KBM-7 (cell line): ENCODE results near the gene IRF8.

ENCODE experiments used
- DNase-seq: peaks from one replicate; pipeline ENCODE4 v3.0.0-alpha.2; 2015
- in situ Hi-C: fragments of 300-500 bp; cut with MboI; formaldehyde crosslinking; loops from 2 replicates; pipeline ENCODE4 v1.14.3; 2020; ENCODE audit warnings: low sequenced_read_pairs, low pct_unique_long_range_greater_than_20kb, mixed read lengths

Gene IRF8

DNA sequence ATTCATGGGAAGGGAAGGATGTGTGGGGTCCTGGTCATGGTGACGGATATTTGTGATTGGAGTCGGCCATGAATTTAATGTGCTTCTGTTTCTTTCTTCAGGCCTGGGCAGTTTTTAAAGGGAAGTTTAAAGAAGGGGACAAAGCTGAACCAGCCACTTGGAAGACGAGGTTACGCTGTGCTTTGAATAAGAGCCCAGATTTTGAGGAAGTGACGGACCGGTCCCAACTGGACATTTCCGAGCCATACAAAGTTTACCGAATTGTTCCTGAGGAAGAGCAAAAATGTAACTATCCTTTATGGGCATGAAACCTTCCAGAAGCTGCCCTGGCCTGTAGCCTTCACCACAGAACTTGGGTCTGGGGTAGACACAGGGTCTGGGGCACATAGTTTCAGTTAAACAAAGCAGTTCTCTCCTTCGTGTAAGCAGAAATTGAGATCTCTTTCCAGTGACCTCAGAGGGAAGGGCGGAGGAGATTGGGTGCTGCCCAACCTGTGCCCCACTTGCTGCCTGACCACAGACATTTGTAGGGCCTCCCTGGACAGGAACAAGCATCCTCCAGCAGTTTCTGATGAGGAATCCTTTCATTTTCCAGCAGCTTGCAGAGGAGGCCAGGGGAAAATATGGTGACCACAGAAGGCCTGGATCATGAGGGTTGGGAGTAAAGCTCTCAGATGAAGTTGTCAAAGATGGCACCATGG, 10.1 kb downstream of the IRF8 start:
- DNase-seq = no peak
- in situ Hi-C loops = no loop called here

DNA sequence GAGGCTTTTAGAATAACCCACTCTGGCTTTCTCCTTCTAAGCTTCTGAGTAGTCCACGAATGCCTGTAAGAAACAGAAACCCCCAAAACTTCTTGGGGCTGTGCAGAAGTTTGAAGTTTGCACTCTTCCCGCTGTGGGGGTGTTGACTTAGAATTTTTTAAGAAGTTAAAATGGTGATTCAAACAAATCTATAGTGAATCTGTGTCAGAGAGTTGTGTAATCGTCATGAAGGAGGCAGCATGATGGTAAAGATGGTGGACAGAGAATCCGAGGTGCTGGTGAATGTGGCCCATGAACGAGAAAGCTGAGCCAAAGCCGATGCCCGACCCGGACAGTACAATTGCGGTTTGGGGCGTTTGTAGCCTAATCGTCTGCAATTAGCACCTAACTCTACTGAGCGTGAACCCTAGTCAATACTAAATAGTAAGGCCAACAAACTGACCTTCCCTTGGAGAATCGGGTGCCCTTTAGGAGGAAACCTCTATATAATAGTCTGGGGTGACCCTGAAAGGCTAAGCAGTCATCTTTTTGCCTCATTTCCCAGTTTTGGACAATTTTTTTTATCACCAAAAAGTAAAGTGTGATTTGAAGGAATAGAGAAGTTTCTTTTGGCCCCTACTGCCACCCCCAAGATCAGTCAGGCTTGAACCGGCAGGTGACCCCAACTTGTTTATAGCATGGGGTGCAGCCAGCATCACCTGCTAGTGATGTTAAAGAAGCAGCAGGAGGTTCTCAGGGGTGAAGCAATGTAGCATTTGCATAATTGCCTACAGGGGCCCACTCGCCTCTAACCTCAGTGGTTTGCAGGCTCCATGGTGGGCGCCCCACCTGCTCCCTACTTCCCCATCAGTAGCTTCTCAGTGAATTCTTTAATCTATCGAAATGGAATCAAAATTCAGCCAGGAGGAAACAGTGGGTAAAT, 11.2 kb downstream of the IRF8 start:
- in situ Hi-C loops = no loop called here
- no peak for DNase-seq

DNA sequence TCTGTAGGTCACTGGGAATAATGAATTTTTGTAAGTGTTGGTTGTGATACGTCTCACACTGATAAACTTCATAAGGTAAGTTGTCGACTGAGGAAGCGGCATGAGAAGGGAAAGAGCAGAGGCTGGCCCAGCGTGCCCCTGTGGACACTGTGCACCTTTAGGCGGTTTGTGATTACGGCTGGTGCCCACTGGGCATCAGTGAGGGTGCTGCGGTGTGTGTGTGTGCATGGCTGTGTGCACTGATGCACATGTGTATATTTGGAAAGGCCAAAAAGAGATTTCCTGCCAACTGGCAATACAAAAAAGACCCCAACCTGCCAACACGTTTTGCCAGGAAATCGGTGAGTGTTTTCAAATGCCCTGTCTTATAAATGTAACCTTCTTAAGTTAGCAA, 11.9 kb downstream of the IRF8 start:
- DNase-seq = no peak
- in situ Hi-C loops = no loop called here

DNA sequence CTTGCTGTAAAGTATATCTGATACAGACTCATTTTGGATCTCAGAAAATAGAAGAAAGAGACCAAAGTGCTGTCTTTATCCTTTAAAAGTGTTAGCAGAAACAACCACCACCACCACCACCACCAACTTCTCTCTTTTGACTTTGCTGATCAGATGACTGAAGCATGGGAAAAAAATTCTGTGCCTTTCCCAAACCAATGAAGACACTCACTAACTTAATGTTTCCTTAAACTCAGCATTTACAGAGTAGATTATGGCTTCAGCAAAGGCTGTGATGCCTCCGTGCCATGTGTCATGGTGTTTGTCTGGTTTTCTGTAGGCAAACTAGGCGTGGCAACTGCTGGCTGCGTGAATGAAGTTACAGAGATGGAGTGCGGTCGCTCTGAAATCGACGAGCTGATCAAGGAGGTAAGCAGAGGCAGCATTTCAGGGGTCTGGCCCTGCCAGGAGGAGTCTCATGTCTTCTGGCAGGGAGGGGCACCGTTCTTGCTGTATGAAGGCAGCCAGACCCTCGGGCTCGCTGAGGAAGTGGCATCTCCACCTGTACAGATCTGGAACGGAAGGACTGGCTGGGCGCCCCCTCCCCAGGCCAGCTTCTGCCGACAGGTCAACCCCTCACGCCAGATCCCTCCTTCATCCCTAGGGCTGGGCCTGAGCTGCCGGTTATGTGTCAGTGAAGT, 12.4 kb downstream of the IRF8 start:
- in situ Hi-C loops = no loop called here
- DNase-seq = no peak

DNA sequence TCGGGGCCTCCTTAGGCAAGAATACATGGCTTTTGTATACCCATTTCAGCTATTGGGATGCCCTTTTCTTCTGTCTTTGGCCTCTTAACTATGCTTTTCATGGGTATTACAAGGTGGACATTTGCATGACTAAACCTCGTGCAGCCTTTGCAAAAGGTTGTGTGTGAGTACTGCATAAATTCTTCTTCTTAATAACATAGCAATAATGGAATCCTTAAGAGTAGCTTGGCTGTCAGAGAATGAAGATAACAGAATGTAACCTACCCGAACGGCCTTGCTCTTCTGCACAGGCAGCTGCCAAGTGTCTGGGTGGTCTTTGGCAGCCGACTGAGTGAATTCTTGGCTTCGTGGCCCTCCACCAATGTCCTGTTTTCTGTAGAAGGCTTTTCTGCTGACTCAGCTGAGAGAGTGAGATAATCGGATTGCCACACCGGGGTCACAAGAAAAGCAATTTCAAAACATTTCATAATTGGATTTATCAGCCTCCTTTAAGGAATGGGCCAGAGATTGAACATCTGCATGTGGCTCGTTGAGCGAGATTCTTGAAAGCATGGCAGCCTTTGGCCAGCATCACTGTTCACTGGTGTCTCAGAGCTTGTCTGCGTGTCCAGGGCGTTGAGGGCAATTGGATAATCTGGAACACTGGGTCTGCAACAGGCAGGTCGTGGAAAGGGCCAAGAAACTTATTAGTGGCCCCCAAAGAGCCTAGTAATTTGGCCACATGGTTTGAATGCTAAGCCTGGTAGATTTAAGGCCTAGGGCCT, 13.4 kb downstream of the IRF8 start:
- in situ Hi-C loops = no loop called here

DNA sequence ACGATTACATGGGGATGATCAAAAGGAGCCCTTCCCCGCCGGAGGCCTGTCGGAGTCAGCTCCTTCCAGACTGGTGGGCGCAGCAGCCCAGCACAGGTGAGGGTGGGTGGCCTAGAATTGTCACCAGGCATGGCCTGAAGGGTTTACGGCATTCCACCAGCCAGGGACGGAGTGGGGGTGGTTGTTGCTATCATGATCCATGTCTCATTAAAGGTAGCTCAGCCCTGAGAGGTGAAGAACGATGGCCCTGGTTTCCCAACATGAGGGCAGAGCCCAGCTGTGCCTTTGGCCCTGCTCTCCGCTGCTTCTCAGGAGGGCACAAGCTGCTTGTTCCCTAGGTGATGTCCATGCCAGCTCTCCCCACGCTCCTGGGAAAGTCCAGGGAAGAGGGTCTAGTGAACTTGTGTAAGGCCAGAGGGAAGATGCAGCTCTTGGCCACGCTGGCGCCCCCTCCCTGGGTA, 14.2 kb downstream of the IRF8 start:
- no peak for DNase-seq
- in situ Hi-C loops = no loop called here

More for the DNA sequence above, 13.4 kb downstream of the IRF8 start:
- DNase-seq = no peak

DNA sequence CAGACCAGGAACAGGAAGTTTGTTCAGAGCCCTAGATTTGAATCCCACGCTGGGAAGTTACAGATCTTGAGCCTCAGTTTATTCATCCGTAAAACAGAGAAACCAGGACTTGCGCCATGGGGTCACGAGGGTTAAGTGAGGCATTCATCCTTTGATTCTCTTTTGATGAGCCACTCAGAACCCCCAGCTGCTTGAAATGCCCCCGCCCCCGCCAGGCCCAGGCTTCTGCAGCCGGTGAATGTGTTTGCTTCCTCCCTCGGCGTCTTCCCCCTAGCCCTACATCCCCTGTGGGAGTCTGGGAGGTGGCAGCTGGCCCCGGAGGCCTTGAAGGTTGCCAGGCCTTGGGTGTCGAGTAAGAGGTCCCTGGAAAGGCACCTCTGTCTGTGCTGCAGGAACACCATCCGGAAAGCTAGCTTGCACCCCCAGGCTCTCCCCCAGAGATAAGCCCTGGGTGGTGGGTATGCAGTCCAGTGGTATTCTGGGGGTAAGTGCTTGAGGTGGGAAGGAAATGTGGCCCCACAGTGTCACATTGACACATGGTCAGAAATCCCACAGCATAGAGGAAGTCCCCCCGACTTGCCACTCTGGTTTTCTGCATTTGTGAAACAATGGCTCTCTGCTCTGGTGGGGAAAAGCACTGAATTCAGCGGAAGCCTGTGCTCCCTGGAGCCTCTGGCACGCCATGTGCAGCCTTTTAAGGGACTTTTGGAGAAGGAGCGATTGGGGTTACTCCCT, 14.9 kb downstream of the IRF8 start:
- in situ Hi-C loops = no loop called here
- DNase-seq = no peak

DNA sequence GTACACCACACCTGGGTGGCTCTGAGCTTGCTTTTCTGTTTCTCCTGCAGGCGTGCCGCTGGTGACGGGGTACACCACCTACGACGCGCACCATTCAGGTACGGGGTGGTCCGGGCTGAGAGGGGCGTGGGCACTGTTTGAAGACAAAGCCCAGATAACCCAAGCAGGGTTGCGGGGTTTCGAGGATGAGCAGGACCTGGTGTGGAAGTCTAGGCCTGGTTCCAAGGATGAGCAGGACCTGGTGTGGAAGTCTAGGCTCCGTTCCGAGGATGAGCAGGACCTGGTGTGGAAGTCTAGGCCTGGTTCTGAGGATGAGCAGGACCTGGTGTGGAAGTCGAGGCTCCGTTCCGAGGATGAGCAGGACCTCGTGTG, 15.4 kb downstream of the IRF8 start:
- in situ Hi-C loops = no loop called here
- DNase-seq = no peak

DNA sequence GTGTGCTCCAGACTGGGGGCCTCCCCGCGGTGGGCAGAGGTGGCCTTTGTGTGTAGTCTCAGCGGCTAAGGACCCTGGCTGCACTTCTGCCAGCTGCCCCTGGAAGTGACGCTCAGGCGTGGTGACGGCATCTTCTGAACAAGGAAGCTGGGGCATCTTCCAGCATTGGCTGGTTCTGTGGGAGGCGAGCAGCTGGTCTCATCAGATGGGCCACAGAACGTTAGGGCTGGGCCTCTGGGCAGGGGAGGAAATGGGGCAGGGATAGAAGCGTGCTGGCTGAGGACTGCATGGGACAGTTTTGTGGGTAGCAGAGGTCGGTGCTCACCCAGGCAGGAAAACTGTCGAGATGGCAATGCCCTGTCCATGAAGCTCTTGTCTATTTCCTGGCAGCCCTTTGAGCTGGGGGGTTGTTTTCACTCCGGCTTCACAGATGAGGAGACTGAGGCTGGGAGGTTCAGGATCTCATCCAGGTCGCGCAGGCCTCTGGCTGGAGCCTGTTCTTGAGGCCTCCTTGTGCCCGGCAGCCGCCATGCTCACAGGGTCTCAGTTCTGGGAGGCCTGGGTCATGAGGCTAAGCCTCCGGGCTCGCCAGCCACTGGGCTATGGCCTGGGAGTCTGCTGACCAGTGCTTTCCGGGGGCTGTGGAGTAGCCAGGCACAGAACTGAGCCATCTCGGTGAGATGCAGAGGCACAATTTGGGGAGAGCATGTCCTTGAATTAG, 16.3 kb downstream of the IRF8 start:
- DNase-seq = no peak
- in situ Hi-C loops = no loop called here

DNA sequence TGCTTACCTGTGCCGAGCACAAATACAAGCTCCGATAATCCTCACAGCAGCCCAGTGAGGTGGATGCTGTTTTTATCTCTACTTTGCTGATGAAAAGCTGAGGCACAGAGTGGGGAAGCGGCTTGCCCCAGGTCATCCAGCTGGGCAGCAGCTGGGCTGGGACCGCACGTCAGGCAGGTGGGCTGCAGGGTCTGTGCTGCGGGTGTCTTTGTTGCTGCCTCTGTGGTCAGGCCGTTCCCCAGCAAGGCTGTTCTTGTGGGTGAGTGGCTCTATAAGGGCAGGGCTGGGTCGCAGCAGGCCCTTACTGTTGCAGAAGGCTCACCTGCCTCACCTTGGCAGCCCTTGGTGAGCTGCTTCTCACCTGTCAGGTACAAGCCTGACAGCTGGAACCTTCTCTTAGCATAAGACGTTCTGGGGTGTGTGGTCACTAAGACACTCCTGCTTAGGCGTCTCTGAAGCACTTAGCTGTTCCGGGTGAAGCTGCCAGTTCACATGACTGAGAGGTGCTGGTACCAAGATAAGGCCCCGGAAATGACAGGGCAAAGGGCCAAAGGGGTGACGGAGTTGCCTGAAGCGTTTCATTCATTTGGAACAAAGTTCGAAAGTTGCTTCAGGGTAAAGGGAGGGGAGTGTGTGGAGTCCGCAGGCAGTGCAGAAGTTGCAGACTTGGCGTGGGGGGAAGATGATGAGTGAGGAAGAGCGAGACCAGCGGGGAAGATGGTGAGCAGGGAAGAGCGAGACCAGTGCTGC, 17.4 kb downstream of the IRF8 start:
- in situ Hi-C loops = no loop called here
- no peak for DNase-seq

DNA sequence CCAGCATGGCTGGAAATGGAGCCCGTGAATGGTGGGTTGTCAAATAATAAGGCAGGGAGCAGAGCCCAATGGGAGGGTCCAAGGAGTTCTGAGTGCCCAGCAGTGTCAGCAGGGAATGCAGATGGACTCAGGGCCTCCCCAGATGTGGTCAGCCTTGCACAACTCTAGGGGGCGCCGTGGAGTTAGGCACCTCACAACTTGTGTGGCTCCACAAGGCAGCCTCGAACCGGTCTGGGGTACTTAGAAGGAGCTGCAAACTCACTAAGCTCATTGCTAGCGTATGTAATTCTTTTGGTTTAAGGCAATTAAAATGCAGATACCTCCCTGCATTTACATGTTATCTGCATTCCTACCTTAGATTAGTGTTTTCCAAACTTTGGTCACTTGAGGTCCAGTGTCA, 18.1 kb downstream of the IRF8 start:
- in situ Hi-C loops = no loop called here
- no peak for DNase-seq

DNA sequence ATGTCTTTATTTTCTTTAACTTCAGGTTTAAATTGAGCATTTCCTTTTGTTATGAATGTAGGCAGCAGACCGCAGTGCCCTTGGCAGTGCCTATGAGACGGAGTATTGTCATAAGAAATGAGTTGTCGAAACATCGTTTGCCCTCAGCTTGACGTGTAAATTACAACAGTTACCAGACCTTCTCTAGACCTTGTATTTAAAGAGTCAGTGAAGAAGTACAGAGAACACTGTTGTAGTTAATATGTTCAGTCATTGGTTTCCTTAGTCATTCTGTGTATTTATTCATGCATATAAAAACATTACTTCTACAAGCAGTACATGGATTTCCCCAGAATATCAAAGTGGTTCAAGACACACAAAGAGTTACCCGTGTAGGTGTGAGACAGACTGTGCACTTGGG, 19.0 kb downstream of the IRF8 start:
- in situ Hi-C loops = no loop called here
- no peak for DNase-seq

DNA sequence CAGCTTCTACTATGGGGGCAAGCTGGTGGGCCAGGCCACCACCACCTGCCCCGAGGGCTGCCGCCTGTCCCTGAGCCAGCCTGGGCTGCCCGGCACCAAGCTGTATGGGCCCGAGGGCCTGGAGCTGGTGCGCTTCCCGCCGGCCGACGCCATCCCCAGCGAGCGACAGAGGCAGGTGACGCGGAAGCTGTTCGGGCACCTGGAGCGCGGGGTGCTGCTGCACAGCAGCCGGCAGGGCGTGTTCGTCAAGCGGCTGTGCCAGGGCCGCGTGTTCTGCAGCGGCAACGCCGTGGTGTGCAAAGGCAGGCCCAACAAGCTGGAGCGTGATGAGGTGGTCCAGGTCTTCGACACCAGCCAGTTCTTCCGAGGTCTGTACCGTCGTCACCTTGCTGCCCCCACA, 19.5 kb downstream of the IRF8 start:
- DNase-seq = no peak
- in situ Hi-C loops = no loop called here

DNA sequence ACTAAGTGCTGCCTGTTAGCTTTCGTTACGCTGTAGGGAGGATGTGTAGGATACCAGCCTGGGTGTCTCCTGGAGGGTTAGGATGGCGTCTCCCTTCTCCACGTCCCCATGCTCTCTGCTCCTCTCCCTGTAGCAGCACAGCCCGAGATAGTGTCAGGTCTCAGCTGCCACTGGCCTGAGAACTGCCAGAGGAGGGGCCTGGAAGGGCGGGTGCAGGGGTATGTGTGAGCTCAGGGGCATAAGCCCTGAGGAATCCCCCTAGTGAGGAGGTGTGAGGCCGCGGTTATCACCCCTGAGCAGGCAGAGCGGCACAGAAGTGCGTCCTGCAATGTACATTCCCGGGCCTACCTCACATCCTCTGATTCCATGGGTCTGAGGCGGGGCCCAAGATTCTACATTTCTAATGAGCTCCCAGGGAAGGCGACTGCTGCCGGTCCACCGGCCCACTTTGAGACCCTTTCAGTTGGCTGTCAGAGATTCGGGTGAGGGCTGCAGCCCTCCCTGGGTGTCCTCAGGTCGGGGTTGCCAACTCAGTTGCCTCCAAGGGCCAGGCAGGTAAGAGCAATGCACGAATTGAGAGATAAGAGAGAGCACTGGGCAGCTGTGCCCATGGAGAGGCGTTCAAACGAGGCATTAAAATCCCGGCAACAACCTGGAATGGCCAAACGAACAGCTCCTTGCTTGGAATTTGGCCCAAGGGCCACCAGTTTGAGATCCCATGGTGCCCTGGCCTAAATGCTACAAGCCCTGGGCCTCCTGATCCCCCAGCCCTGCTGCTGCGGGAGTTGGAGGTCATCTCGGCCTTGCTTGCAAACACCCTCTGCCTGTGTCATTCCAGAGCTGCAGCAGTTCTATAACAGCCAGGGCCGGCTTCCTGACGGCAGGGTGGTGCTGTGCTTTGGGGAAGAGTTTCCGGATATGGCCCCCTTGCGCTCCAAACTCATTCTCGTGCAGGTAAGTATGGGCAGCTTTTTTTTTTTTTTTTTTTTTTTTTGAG, 20.6 kb downstream of the IRF8 start:
- no peak for DNase-seq
- in situ Hi-C loops = no loop called here

DNA sequence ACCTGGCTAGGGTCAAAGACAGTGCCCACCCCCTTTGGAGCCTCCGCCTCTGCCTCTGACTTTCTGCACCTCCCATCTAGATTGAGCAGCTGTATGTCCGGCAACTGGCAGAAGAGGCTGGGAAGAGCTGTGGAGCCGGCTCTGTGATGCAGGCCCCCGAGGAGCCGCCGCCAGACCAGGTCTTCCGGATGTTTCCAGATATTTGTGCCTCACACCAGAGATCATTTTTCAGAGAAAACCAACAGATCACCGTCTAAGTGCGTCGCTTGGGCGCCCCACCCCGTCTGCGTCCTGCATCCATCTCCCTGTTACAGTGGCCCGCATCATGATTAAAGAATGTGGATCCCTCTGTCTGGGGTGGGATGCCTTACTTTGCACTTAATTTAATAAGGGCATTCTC, 22.1 kb downstream of the IRF8 start:
- in situ Hi-C loops = no loop called here

More for the DNA sequence above, 22.1 kb downstream of the IRF8 start:
- DNase-seq = no peak
